Measurements from ENCODE around the gene TMED4. TPM values are rescaled to one million over a fixed set of nuclear protein-coding genes. Genes with fewer than 3 reads are reported as not detected.

TMED4 gene
- total and polyA plus RNA-seq, 2 donors (not counting 3 experiments of a cell fraction or from before 2014, with no cell fraction given) = 63.4 to 89.7 TPM

GRCh38 chr7:44629829-44630522 is 47.9 kb upstream of the TMED4 start:
- Histone ChIP-seq H3K36me3 (ENCODE audit: control insufficient read depth in 2 of 2, extremely low read depth in 1 of 2, insufficient read depth in 2 of 2, low read length in 2 of 2) (peaks cover 2 to 7% of the 10 kb centered on the region in 2 experiments), H3K79me2 (ENCODE audit: control insufficient read depth, insufficient read depth, low read length) (no peaks in the 10 kb centered on the region), H2AFZ (ENCODE audit: low read depth, low read length) (no peak overlapping the region), H3K27me3 (ENCODE audit: control insufficient read depth in 2 of 2, insufficient read depth in 2 of 2, low read length in 2 of 2) (no peaks in the 10 kb centered on the region), H3K9me3 (replicated peaks; ENCODE audit: control insufficient read depth, insufficient read depth, low read length) (no peaks in the 10 kb centered on the region), H3K9me1 (replicated peaks; ENCODE audit: control insufficient read depth, extremely low read depth, insufficient read depth, low read length) (no peaks in the 10 kb centered on the region), H3K4me1 (ENCODE audit: control insufficient read depth, extremely low read depth, insufficient read depth, low read length) (peaks cover 24% of the 10 kb centered on the region), H4K20me1 (replicated peaks; ENCODE audit: control insufficient read depth, extremely low read depth, insufficient read depth, low read length) (no peaks in the 10 kb centered on the region), H3K4me3 (replicated peaks in 1 of 3; ENCODE audit: insufficient read depth in 1 of 3, low read depth in 1 of 3, low read length in 3 of 3) (no peak overlapping the region), H3K27ac (ENCODE audit: insufficient read depth, low read depth, low read length) (no peak overlapping the region), H3K4me2 (ENCODE audit: insufficient read depth, low read length) (no peak overlapping the region), H3K9ac (replicated peaks; ENCODE audit: extremely low read depth, insufficient read depth, low read length) (no peak overlapping the region)
- CTCF ChIA-PET = interaction anchor here (1.2 kb wide), 1 partner anchor 9 kb away, joined by 4 read pairs; no protein-coding TSS in a partner anchor
- dilution Hi-C loops (cut with MboI; ENCODE audit: extremely low pct_ligation_motif_present, low sequenced_read_pairs) (no loop called here), intact Hi-C loops (cut with micrococcal nuclease) (no loop called here)
- FAIRE-seq = no peak
- no peak for DNase-seq (ENCODE audit: low read depth, low spot score)
- POLR2A ChIA-PET = no interaction called here
- BruUV-seq (replicated peaks) = no TSS peak
- TF ChIP-seq, protein P1, sequence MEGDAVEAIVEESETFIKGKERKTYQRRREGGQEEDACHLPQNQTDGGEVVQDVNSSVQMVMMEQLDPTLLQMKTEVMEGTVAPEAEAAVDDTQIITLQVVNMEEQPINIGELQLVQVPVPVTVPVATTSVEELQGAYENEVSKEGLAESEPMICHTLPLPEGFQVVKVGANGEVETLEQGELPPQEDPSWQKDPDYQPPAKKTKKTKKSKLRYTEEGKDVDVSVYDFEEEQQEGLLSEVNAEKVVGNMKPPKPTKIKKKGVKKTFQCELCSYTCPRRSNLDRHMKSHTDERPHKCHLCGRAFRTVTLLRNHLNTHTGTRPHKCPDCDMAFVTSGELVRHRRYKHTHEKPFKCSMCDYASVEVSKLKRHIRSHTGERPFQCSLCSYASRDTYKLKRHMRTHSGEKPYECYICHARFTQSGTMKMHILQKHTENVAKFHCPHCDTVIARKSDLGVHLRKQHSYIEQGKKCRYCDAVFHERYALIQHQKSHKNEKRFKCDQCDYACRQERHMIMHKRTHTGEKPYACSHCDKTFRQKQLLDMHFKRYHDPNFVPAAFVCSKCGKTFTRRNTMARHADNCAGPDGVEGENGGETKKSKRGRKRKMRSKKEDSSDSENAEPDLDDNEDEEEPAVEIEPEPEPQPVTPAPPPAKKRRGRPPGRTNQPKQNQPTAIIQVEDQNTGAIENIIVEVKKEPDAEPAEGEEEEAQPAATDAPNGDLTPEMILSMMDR (IDR thresholded peaks at IDR 0.05; ENCODE audit: extremely low read depth in 1 of 2, insufficient read depth in 1 of 2, low read depth in 1 of 2, low read length in 2 of 2) = no peak
- no peak for TF ChIP-seq GATA2 (IDR thresholded peaks at IDR 0.05; ENCODE audit: insufficient read depth, insufficient read length, low read depth, low read length)
- TF ChIP-seq MYC (IDR thresholded peaks at IDR 0.05; ENCODE audit: low read depth, low read length) = no peak
- no peak for TF ChIP-seq POLR2AphosphoS5 (IDR thresholded peaks at IDR 0.05; ENCODE audit: insufficient read depth, low read depth, low read length)

DNA sequence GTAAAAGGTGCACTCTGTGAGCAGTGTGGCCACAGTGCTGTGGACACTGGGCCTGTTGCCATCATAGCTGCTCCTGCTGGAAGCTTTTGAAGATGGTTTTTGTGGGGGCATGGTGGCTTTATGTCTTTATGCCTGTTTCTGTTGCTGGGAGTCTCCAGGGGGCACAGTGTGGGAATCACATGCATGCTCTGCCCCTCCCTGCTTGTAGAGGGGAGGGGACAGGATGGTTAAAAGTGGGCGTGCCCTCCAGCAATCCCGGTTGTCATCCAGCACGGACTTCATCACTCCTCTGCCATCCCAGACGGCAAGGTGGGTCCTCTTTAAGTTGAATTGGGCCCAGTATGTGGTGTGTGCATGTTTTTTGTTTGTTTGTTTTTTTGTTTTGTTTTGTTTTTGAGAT is 44.6 kb upstream of the TMED4 start:
- ChIA-PET CTCF (interaction anchor here (1.3 kb wide), 1 partner anchor 20 kb away, joined by 4 read pairs; the partner anchor contains the start of gene OGDH), POLR2A (no interaction called here)
- Histone ChIP-seq H2AFZ (ENCODE audit: low read depth, low read length) (no peak overlapping the region), H3K4me3 (replicated peaks in 1 of 3; ENCODE audit: insufficient read depth in 1 of 3, low read depth in 1 of 3, low read length in 3 of 3) (no peak overlapping the region), H3K4me1 (ENCODE audit: control insufficient read depth, extremely low read depth, insufficient read depth, low read length) (peaks cover 4% of the 10 kb centered on the region), H3K27me3 (ENCODE audit: control insufficient read depth in 2 of 2, insufficient read depth in 2 of 2, low read length in 2 of 2) (no peaks in the 10 kb centered on the region), H3K9me1 (replicated peaks; ENCODE audit: control insufficient read depth, extremely low read depth, insufficient read depth, low read length) (no peaks in the 10 kb centered on the region), H3K27ac (ENCODE audit: insufficient read depth, low read depth, low read length) (no peak overlapping the region), H3K36me3 (ENCODE audit: control insufficient read depth in 2 of 2, extremely low read depth in 1 of 2, insufficient read depth in 2 of 2, low read length in 2 of 2) (peaks cover 2 to 7% of the 10 kb centered on the region in 2 experiments), H3K79me2 (ENCODE audit: control insufficient read depth, insufficient read depth, low read length) (peaks cover 25% of the 10 kb centered on the region), H3K9me3 (replicated peaks; ENCODE audit: control insufficient read depth, insufficient read depth, low read length) (no peaks in the 10 kb centered on the region), H4K20me1 (replicated peaks; ENCODE audit: control insufficient read depth, extremely low read depth, insufficient read depth, low read length) (peaks cover 2% of the 10 kb centered on the region), H3K4me2 (ENCODE audit: insufficient read depth, low read length) (no peak overlapping the region), H3K9ac (replicated peaks; ENCODE audit: extremely low read depth, insufficient read depth, low read length) (no peak overlapping the region)
- dilution Hi-C loops (cut with MboI; ENCODE audit: extremely low pct_ligation_motif_present, low sequenced_read_pairs) (no loop called here), intact Hi-C loops (cut with micrococcal nuclease) (no loop called here)
- no peak for TF ChIP-seq JUN (IDR thresholded peaks at IDR 0.05; ENCODE audit: borderline replicate concordance, insufficient read depth, insufficient read length, low read depth)
- TF ChIP-seq GATA2 (IDR thresholded peaks at IDR 0.05; ENCODE audit: insufficient read depth, insufficient read length, low read depth, low read length) = no peak
- TF ChIP-seq MAX (IDR thresholded peaks at IDR 0.05; ENCODE audit: insufficient read depth, insufficient read length) = no peak
- no peak for TF ChIP-seq EZH2 (IDR thresholded peaks at IDR 0.05; ENCODE audit: borderline replicate concordance, low read depth, low read length, severe bottlenecking)
- TF ChIP-seq, protein P1 (IDR thresholded peaks at IDR 0.05; ENCODE audit: extremely low read depth in 1 of 2, insufficient read depth in 1 of 2, low read depth in 1 of 2, low read length in 2 of 2) = no peak
- TF ChIP-seq FOS (IDR thresholded peaks at IDR 0.05; ENCODE audit: borderline replicate concordance, insufficient read depth, low read length) = no peak
- no peak for TF ChIP-seq POLR2A (IDR thresholded peaks at IDR 0.05; ENCODE audit: low read depth, low read length)
- TF ChIP-seq MYC (IDR thresholded peaks at IDR 0.05; ENCODE audit: low read depth, low read length) = no peak
- no peak for TF ChIP-seq POLR2AphosphoS5 (IDR thresholded peaks at IDR 0.05; ENCODE audit: insufficient read depth, low read depth, low read length)
- FAIRE-seq = no peak
- BruUV-seq (replicated peaks) = no TSS peak
- DNase-seq (ENCODE audit: low read depth, low spot score) = no peak
